GM23248 (cell line): Measurements from ENCODE around the gene CLCN3.

Source experiments
- EZH2 ChIP-seq: fragments of 200-600 bp; sonication (generic); IDR thresholded peaks from 2 replicates; pipeline ENCODE4 v1.6.1; 2018; ENCODE audit warnings: antibody characterized with exemption, mild to moderate bottlenecking; ENCODE audit not compliant: insufficient read depth, poor library complexity, severe bottlenecking
- EZH2phosphoT487 ChIP-seq: fragments of 200-600 bp; sonication (generic); IDR thresholded peaks from 2 replicates; pipeline ENCODE4 v1.6.1; 2018; ENCODE audit warnings: antibody characterized with exemption, moderate library complexity, mild to moderate bottlenecking, low read depth; ENCODE audit not compliant: insufficient read depth

DNA sequence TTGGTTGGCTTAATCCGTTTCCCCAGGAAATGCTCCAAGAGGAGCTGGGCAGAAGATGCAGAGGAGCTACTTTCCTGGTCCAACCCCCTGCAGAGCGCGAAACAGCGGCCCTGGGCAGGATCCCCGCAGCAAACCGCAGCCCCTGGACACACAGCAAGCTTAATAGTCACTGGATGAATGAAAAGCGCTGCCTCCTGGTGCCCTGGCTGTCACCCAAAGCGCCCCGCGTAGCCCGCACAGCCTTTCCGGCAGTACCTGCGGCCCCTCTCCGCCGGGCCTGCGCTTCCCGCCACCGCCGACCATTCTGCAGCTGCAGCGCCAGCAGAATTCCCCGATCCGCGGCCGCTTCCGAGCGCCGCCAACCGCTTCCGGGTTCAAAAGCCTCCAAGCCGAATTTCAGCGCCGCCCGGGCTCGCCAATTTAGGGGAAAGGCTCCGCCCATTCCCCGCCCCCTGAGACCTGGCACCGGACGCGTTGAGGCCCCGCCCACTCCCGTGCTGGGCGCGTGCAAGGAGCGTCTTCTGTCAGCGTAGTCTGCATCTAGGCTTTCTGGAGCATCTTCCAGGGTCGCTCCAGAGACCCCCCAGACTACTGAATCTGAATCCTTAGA, 137.3 kb downstream of the CLCN3 start, which contains the start of gene HPF1:
- no peak for TF ChIP-seq EZH2
- no peak for TF ChIP-seq EZH2phosphoT487
